Activated CD4-positive, alpha-beta T cell treated with anti-CD3 and anti-CD28 coated beads for 1 hour (primary cell): Measurements from ENCODE around the gene SMAD5.

Experiments
- DNase-seq: peaks from one replicate; pipeline ENCODE4 v3.0.0-alpha.2; 2020

SMAD5 gene

DNA sequence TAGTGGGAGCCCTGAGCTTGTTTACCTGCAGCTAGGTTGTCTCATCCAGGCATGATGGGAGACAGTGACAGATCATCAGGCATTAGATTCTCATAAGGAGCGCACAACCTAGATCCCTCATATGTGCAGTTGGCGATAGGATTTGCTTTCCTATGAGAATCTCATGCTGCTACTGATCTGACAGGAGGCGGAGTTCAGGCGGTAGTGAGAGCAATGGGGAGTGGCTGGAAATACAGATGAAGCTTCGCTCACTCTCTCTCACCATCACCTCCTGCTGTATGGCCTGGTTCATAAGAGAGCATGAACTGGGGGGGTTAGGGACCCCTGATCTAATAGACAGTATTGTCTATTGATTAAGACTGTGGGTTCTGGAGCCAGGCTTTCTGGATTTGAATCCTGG is 24.9 kb downstream of the SMAD5 start:
- DNase-seq = no peak

- no peak for DNase-seq
Measured at GRCh38 chr5:136159457-136159856, 26.8 kb downstream of the SMAD5 start.

DNA sequence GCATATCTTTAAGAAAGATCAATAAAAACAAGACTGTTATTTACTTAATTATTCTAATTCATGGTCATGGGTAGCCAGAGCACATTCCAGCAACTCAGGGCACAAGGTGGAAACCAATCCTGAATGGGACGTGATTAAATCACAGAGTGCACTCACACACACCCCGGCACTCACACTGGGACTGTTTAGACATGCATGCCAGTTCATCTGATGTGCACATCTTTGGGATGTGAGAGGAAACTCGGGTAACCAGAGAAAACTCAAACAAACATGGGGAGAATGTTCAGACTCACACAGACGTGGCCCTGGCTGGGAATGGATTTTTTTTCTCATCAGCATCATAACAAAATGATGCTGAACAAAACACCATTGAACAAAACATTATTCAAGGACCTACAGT is 29.4 kb downstream of the SMAD5 start:
- no peak for DNase-seq

DNA sequence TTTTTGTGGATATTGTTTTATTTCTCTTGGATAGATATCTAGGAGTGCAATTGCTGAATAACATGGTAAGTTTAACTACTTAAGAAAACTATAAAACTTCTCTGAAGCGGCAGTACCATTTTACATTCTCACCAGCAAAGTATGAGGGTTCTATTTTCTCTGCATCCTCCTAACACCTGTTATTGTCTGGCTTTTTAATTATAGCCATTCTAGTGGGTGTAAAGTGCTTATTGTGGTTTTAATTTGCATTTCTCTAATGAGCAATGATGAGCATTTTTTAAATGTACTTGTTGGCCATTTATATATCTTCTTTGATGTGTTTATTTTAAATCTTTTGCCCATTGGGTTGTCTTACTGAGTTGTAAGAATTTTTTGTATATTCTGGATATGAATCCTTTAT is 31.6 kb downstream of the SMAD5 start:
- DNase-seq = no peak

DNA sequence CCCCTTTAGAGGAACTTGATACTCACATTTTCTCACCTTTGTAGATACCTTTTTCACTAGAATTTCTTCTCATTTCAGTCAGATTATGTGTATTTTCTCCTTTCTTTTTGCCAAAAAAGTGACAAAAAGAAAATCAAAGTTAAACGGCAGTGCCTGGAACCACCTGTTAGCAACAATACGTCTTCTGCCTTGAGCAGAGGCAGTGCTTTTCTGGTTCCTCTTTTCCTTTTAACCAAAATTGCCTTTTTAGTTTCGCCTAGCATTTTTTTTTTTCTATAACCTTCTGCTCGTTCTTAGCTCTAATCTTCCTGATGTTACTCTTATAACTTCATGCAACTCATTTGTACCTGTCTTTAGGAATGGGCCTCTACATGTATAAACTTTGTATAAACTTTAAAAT is 34.3 kb downstream of the SMAD5 start:
- no peak for DNase-seq

DNA sequence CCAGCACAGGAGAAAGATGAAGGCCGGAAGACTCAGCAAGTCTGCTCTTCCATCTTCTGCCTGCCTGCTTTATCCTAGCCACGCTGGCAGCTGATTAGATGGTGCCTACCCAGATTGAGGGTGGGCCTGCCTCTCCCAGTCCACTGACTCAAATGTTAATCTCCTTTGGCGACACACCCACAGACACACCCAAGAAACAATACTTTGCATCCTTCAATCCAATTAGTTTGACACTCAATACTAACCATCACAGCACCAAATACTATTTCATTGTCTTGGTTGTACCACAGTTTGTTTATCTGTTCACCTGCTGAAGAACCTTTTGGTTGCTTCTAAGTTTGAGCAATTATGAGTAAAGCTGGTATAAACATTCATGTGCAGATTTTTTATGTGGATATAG is 36.6 kb downstream of the SMAD5 start:
- DNase-seq = no peak

DNA sequence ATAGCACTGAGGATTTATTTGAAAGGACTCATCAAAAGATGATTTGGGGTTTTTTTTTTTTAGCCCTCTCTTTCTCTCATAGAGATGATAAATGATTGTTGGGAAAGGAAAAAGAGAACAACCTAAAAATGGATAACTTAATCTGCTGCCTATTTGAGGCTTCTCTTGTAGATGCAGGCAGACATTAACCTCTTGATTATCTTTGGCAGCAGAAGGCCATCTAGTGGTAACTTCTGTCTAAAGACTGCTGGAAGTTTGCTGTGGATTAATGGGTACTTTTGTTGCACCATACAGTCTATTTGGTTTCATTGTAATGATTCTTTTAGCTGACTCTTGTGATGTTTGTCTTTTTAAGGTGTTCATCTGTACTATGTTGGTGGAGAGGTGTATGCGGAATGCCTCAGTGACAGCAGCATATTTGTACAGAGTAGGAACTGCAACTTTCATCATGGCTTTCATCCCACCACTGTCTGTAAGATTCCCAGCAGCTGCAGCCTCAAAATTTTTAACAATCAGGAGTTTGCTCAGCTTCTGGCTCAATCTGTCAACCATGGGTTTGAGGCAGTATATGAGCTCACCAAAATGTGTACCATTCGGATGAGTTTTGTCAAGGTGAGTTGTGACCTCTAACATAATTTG is 41.5 kb downstream of the SMAD5 start:
- DNase-seq = no peak

DNA sequence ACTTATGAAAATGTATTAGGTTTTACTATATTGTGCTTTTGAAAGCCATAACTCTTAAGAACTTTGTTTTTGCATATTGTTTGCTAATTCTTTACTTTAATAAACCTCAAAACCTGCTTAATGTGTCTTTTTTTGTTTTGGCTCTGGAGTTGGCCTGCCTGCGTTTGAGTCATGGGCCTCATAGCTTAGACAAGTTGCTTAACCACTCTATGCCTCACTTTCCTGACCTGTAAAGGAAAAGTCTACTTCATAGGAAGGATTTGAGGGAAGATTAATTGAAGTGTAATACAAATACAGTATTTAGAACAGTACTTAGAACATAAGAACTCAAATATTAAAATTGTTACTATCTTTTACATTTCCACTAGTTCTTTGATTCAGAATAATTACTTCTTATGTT is 50.0 kb downstream of the SMAD5 start:
- no peak for DNase-seq

DNA sequence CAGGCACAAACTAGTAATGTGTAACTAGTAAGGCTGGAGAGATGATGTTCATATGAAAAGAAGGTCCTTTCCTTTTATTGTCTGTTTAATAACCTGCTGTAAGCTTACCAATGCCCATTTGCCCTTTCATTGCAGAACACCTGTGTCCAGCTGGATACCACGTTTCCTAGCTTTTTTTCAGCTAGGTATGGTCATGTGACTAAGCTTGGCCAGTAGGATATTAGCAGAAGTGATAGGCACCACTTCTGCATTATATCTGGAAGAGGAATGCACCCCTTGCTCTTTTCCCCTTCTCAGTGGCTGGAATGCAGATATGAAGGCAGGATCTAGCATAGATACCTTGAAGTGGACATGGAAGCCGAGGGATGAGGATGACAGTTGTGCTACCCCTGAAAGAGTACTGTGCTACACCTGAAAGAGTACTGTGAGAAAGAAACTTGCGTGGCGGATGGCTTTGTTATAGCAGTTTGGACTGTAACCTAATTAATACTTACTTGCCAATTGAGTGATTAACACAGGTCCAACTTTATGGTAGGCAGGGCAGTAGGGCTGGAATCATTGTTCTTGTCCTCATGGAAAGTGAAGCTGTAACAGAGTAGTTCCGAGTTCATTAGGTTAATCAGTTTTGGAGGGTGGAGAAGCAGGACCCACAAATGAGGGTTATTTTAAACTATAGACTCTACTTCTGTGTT is 53.5 kb downstream of the SMAD5 start:
- no peak for DNase-seq

DNA sequence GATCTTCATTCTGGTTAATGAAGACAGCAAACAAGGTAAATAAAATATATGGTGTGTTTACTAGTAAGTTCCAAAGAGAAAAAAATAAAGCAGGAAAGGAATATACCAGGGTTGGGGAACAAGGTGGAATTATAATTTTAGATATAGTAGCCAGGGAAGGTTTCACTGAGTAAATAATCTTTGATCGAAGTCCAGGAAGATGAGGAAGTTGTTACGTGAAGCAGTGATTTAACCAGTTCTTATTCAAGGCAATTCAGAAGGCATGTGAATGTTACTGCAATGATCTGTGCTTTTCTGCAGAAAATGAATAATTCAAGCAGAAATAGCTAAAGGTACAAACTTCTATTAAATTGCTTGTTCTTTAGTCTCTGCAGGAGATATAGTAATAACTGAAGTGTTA is 54.2 kb downstream of the SMAD5 start:
- no peak for DNase-seq

DNA sequence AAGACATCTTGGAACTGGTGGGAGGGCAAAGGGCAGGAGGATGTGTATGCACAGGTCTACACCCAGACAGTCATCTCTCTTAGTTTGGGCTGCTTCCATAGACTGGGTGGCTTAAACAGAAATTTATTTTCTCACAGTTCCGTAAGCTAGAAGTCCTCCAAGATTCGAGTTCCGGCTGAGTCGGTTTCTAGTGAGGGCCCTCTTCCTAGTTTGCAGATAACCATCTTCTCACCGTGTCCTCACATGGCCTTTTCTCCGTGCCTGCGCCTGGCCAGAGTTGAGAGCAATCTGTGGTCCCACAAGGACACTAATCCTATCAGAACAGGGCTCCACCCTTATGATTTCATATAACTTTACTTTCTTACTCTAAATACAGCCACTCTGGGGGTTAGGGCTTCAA is 56.2 kb downstream of the SMAD5 start:
- DNase-seq = no peak

GRCh38 chr5:136190091-136190720 is 57.6 kb downstream of the SMAD5 start:
- no peak for DNase-seq

DNA sequence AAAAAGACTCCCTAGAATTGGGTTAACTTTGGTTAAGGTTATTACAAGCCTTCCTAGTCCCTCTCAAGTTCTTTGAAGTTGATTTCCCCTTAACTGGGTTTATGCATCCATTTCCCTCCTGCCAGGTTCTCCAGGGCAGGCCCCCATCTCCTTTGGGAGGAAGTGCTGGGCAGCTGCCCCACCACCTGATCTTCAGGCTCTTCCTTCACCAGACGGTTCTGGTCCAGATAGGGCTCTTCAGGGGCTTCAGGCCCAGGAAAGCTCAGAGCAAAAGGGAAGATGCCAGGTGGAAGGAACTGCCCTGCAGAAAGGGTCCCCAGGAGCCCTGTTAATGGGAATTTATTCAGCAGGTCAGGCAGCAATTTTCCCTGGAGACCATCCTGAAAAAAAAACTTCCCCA is 58.3 kb downstream of the SMAD5 start:
- DNase-seq = no peak

DNA sequence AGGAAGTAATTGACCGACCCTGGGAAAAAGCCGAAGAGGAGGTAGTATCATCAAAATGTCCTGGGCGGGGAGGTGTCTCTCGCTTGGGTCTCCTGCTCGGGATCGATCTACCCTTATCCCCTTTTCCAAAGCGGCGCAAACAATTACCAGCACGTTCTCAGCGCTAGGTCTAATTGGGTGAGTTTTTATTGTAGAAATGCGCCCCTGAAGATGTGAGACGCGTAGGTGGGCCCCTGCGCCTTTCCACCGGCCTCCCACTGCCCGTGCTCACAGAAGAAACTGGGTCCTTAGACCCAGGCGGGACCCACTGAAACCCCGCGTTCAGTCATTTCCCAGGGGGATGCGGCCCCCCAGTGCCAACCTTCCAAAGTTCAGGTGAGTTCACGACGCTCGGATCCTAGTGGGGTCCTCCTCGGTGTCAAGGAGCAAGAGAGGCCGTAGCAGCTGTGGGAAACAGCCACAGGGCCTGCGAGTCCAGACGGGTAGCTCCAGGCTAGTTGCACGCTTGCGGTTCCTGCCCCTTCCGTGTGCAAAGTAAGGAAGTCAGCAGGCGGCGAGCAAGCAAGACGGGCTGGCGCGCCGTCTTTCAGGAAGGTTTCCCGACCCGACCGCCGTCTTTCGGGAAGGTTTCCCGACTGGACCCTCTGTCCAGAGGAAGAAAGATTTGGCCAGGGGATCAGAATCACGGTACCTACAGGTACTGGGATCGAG is 58.8 kb downstream of the SMAD5 start:
- no peak for DNase-seq

DNA sequence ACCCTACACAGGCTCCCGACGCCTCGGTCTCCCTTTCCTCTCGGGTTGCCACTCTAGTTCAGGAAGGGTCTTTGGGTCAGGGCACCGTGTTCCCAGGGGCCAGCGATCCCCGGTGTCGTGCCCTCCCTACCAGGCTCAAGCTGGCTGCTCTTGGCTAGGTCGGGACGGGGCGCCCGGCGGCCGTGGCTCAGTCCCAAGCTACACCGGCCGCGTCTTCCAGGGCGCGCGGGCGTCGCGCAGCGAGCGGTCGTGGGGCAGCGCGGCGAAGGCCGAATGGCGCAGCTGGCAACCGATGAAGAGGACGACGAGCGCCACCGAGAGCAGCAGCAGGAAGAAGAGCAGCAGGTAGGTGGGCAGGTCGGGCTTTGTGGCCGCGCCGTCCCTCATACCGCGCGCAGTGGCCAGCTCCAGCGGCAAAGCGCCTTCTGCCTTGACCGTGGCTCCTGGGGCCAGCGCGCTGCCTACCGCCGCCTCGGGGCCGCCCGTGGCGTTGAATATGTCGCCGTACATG is 59.4 kb downstream of the SMAD5 start:
- DNase-seq = no peak

GRCh38 chr5:136192526-136193321 is 60.1 kb downstream of the SMAD5 start, which contains the start of gene SMIM32:
Gene SMIM32 (minus strand): TSS chr5:136193162. CDS start chr5:136192524, 638 bp downstream.
- no peak for DNase-seq

GRCh38 chr5:136193322-136193935 is 60.8 kb downstream of the SMAD5 start:
- DNase-seq = no peak

GRCh38 chr5:136194576-136194975 is 61.9 kb downstream of the SMAD5 start:
- DNase-seq = no peak

DNA sequence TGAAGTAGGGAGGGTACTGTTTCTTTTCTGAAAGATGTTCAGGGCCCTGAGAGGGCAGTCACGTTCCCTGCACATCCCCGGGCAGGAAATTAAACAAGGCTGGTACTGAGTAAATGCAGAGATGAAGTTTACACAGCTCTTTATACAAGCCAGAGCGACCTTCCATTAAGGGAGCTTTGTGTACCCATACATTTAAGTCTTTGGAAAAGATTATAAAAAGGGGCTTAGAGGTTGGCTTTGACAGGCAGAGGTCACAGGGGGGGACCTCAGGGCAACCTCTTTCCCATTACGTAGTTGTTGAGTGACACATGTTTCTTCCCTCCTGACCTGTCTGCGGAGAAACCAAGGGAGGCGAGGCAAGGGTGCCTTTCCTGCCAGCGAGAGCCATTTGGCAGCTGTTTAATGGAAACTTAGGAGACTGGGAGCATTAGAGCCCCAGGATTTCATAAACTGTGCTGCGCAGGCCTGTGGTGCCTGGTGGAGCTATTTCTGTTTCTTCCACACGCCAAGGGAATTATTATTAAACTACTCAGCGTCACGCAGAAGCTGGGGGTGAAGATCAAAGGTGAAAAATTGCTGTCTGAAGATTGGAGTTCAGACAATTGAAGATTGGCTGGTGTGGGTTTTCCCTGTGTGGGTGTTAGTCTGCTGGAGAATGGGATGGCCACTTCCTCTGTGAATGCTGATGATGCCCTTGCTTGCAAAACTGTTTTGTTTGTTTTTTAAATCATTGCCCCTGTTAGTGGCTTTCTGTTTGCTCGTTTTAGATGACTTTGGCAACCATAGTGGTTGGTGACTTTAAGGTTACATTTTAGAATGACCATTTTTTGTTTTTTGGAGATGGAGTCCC is 63.6 kb downstream of the SMAD5 start:
- DNase-seq = no peak

GRCh38 chr5:136197462-136198142 is 65.0 kb downstream of the SMAD5 start:
- DNase-seq = no peak

GRCh38 chr5:136198453-136198852 is 65.8 kb downstream of the SMAD5 start:
- no peak for DNase-seq
